ENCODE data around the gene BNC2. TPM values are rescaled to one million over a fixed set of nuclear protein-coding genes. Genes with fewer than 3 reads are reported as not detected.

Gene BNC2
- total and polyA plus RNA-seq, 2 of the 13 experiments (the other 11 are each of a cell fraction or from before 2014, with no cell fraction given), result not detected

DNA sequence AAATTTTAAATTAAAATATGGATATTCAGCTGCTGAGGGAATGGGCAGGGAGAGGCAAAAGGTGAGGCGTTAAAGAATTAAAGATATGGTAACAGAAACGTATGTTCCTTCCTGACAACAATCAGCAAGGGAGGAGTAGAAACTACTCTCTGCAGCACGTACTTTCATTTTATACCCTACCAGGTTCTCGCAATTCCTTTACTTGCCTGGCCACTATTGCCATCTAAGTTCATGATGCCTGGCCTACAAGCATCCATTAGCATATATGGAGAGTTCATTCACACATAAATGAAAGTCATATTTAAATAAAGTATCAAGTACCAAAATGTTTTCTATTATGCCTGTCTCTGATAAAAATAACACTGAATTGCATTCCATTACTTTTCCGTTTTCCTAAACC, 125.1 kb downstream of the BNC2 start:
- in situ Hi-C loops (cut with HindIII; ENCODE audit: extremely low pct_ligation_motif_present, low pct_unique_long_range_greater_than_20kb), result no loop called here
- Histone ChIP-seq H3K9me3 (ENCODE audit: low read length) (no peaks in the 10 kb centered on the region), H3K27me3 (ENCODE audit: control insufficient read depth in 1 of 2, insufficient read depth in 2 of 2, low read length in 2 of 2) (no peaks in the 10 kb centered on the region), H3K4me1 (ENCODE audit: insufficient read depth, low read length) (no peaks in the 10 kb centered on the region), H3K27ac (ENCODE audit: extremely low read length, insufficient read depth, low read length) (no peak overlapping the region), H3K36me3 (replicated peaks in 1 of 2; ENCODE audit: control insufficient read depth in 1 of 2, insufficient read depth in 2 of 2, low read length in 2 of 2) (no peaks in the 10 kb centered on the region), H3K4me3 (replicated peaks in 1 of 3; ENCODE audit: insufficient read depth in 1 of 3, low read depth in 2 of 3, low read length in 3 of 3) (no peak overlapping the region), H3K4me2 (ENCODE audit: low read depth, low read length) (no peak overlapping the region), H4K20me1 (ENCODE audit: insufficient read depth, low read length) (no peaks in the 10 kb centered on the region), H2AFZ (ENCODE audit: low read length) (no peak overlapping the region), H3K79me2 (ENCODE audit: insufficient read depth, low read length) (no peaks in the 10 kb centered on the region), H3K9ac (ENCODE audit: insufficient read depth, low read depth, low read length) (no peak overlapping the region)
- ATAC-seq (no peak), DNase-seq (ENCODE audit: low spot score) (no peak), FAIRE-seq (no peak)
- no peak for TF ChIP-seq MED8 (CRISPR knock-in tag; IDR thresholded peaks at IDR 0.05; ENCODE audit: insufficient replicate concordance)
- TF ChIP-seq, protein P1, sequence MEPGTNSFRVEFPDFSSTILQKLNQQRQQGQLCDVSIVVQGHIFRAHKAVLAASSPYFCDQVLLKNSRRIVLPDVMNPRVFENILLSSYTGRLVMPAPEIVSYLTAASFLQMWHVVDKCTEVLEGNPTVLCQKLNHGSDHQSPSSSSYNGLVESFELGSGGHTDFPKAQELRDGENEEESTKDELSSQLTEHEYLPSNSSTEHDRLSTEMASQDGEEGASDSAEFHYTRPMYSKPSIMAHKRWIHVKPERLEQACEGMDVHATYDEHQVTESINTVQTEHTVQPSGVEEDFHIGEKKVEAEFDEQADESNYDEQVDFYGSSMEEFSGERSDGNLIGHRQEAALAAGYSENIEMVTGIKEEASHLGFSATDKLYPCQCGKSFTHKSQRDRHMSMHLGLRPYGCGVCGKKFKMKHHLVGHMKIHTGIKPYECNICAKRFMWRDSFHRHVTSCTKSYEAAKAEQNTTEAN (CRISPR knock-in tag; conservative IDR thresholded peaks at IDR 0.05), result no peak
- TF ChIP-seq ZNF276 (CRISPR knock-in tag; IDR thresholded peaks at IDR 0.05; ENCODE audit: low read depth), result no peak
- TF ChIP-seq ZNF24 (IDR thresholded peaks at IDR 0.05), result no peak
- TF ChIP-seq ZNF558 (CRISPR knock-in tag; IDR thresholded peaks at IDR 0.05; ENCODE audit: borderline replicate concordance), result no peak
- no peak for TF ChIP-seq E2F5 (CRISPR knock-in tag; conservative IDR thresholded peaks at IDR 0.05)
- ChIA-PET CTCF (ENCODE audit: low intra/inter-chr PET ratio, low total read pairs) (no interaction called here), POLR2A (no interaction called here)
- WGBS (ENCODE audit: low lambda C conversion rate), result 5% methylated on average over 5 of the region's 5 CpGs
- BruUV-seq (replicated peaks), result no TSS peak
- intact Hi-C loops (cut with micrococcal nuclease; ENCODE audit: unreplicated experiment), result no loop called here
